GM21717 (cell line): ENCODE measurements around the gene SEMA4G.

Experiments used
- ATAC-seq: cut with Tn5 transposase; IDR thresholded peaks from one replicate; pipeline ENCODE4 v1.9.1; 2021; ENCODE audit warnings: mild to moderate bottlenecking, moderate library complexity; ENCODE audit not compliant: unreplicated experiment

The SEMA4G gene

DNA sequence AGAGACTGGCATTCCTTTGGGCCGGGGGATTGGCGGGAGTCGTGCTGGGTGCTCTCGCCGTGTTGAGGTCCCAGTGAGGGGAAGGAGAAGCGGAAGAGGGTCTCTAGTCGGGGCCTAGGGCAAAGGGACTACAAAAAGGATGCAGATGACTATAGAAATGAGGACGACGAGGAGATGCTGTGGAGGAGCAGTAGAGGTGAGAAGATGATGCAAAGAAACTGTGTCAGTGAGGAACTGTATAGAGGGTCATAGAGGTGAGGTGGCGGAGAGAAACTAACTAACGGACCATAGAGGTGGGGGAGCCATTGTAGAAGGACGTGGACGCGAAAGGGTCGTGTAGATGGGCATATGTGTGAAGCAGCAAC, 18.4 kb downstream of the SEMA4G start:
- no peak for ATAC-seq

GRCh38 chr10:100988166-100988565, 18.9 kb downstream of the SEMA4G start:
- ATAC-seq, result no peak

DNA sequence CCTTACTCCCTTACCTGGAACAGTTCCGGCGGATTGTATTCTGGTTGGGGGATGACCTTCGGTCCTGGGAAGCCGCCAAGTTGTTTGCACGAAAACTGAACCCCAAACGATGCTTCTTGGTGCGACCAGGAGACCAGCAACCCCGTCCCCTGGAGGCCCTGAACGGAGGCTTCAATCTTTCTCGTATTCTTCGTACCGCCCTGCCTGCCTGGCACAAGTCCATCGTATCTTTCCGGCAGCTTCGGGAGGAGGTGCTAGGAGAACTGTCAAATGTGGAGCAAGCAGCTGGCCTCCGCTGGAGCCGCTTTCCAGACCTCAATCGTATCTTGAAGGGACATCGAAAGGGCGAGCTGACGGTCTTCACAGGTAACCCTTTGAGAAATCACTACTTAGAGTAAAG, 19.8 kb downstream of the SEMA4G start:
- ATAC-seq, result no peak

GRCh38 chr10:100993986-100994708, 24.8 kb downstream of the SEMA4G start:
- no peak for ATAC-seq

DNA sequence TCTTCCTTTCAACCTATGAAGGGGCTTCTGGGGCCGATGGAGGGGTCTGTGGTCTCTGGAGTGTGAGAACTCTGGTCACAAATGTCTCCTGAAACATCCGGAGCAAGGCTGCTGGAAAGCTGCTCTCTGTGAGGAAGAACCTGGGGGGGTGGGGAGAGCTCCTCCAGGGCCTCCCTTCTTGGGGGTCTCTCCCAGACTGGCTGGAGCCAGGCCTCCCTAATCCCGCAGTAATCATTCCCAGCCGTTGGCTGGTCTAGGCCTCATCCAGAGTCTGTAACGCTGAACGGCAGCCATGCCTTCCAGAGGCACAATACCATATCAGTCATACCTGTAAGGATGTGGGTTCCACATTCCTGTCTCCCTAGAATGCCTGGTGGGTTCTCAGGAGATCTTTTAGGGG, 25.9 kb downstream of the SEMA4G start:
- no peak for ATAC-seq

GRCh38 chr10:100996678-100997359, 27.5 kb downstream of the SEMA4G start:
- no peak for ATAC-seq

- ATAC-seq, result no peak
Measured at GRCh38 chr10:100997360-100998182, 28.3 kb downstream of the SEMA4G start.

GRCh38 chr10:100998183-100998990, 29.1 kb downstream of the SEMA4G start:
- ATAC-seq, result no peak

DNA sequence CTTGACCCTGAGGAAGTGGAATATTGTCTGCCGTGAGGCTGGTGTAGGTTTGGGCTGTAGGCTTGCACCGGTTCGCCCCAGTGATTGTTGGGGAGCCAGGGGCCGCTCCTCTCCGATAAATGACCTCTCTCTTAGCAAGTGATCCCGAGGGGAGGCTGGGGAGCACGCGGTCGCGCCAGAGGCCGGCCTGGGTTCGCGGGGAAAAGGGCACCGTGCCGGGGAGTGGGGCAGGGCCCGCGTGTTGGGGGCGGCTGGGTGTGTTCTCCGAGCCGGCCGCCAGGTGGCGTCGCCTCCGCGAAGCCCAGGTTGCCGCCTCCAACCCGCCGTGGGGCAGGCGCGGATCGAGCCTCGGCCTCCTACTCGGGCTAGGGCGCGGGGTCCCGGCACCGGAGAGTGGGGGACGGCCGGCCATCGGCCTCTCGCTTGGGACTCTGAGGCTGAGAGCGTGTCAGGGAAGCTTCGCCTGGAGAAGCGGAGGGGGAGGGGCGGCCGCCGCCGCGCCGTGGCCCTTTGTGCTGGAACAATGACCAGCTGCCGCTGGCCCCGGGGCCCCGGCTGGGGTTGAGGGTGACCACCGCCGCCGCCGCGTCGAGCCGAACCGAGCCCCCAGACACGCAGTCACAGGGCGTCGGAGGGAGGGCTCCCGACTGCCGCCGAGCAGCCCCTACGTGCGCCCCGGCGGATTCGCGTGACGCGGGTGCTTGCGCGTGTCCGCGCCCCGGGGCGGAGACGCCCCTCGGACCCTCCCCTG, 29.9 kb downstream of the SEMA4G start:
- peak; percentile 49 for ATAC-seq

DNA sequence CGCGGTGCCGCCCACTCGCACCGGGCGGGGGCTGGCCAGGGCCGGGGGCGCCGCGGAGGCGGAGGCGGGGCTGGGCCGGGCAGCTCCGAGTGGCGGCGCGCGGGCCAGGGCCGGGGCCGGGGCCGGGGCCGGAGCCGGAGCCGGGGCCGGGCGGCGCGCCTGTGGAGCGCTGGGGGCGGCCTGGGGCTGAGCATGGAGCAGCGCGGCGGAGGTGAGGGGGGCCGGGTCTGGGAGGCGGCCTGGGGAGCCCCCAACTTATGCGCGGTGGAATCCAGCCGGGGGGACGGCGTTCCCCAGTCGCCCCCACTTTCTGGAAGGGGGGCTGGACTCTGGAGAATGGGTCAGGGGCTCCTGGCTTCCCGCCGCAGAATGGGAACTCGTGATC, 30.4 kb downstream of the SEMA4G start, which contains the start of gene LZTS2:
LZTS2 (plus strand) TSS at position 67 of the 385 bp plus-strand sequence. CDS start 2,731 bp downstream, outside the sequence.
- no peak for ATAC-seq

GRCh38 chr10:101000127-101000914, 31.0 kb downstream of the SEMA4G start:
- ATAC-seq, result no peak

GRCh38 chr10:101000915-101001658, 31.8 kb downstream of the SEMA4G start:
- no peak for ATAC-seq

DNA sequence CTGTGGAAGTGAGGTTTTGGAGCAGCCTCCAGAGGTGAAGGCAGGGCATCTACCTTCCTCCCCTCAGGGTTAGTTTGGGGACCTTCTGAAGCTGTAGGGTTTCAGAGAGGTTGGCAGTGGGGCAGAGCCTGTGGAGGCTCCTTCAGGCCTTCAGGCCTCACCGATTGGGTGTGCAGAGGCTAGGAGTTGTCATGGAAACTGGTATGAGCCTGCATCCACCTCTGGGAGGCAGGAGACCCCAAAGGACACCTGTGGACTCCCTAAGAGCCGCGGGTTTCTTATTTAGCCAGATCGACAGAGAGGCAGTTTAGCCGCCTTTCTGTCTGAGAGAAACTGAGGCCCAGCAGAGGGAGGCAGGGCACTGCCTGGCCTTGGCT, 32.3 kb downstream of the SEMA4G start:
- no peak for ATAC-seq

DNA sequence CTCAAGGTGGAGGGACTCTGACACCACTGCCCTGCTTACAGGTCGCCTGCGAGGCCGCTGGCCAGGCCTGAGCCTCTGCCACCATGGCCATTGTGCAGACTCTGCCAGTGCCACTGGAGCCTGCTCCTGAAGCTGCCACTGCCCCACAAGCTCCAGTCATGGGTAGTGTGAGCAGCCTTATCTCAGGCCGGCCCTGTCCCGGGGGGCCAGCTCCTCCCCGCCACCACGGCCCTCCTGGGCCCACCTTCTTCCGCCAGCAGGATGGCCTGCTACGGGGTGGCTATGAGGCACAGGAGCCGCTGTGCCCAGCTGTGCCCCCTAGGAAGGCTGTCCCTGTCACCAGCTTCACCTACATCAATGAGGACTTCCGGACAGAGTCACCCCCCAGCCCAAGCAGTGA, 33.2 kb downstream of the SEMA4G start:
- ATAC-seq, result no peak

DNA sequence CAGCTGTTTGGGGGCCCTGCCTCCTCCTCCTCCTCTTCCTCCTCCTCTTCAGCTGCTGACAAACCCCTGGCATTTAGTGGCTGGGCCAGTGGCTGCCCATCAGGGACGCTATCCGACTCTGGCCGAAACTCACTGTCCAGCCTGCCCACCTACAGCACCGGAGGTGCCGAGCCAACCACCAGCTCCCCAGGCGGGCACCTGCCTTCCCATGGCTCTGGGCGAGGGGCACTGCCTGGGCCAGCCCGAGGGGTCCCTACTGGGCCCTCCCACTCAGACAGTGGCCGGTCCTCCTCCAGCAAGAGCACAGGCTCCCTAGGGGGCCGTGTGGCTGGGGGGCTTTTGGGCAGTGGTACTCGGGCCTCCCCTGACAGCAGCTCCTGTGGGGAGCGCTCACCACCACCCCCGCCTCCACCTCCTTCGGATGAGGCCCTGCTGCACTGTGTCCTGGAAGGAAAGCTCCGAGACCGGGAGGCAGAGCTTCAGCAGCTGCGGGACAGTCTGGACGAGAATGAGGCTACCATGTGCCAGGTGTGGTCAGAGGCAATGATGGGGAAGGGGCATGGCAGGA, 34.4 kb downstream of the SEMA4G start:
- ATAC-seq, result no peak

DNA sequence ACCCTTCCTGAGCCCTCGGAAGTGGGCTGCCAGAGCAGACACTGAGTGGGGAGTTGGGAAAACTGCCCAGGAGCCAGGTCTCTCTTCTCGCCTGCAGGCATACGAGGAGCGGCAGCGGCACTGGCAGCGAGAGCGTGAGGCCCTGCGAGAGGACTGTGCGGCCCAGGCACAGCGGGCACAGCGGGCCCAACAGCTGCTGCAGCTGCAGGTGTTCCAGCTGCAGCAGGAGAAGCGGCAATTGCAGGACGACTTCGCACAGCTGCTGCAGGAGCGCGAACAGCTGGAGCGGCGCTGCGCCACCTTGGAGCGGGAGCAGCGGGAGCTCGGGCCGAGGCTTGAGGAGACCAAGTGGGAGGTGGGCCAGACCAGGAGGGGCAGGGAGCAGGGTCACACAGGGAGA, 36.1 kb downstream of the SEMA4G start:
- ATAC-seq, result no peak

DNA sequence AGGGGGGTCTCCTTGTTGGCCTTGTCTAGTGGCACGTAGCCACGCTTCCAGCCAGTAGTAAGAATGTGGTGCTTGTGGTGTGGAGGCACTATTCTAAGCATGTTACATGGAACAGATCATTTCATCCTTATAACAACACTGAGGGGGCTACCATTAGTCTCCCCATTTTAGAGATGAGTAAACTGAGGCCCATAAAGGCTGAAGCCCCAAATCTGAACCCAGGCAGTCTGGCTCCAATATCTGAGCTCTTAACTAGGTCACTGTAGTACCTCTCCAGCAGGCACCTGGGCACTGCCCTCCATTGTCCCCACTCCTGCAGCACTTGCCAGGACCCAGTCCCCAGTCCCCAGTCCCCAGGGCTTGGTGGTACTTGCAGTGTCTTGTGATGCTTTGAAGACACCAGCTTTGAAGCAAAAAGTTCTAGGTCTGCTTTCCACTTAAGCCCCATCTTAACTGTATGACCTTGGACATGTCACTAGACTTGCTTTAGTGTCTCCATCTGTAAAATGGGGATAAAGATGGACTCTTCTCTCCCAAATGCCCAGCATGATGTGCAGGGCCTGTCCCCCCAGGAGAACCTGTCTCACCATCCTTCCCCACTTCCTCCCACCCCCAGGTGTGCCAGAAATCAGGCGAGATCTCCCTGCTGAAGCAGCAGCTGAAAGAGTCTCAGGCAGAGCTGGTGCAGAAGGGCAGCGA, 36.7 kb downstream of the SEMA4G start:
- no peak for ATAC-seq

- no peak for ATAC-seq
Measured at GRCh38 chr10:101006593-101007098, 37.3 kb downstream of the SEMA4G start.
